GM19099 (cell line): ENCODE results near the gene ANO2.

ENCODE experiments used
- POLR2A ChIP-seq: IDR thresholded peaks from 3 replicates; pipeline ENCODE4 v1.6.1; 2011; ENCODE audit warnings: low read depth; ENCODE audit not compliant: insufficient read length; ENCODE audit errors: extremely low read depth

The ANO2 gene

DNA sequence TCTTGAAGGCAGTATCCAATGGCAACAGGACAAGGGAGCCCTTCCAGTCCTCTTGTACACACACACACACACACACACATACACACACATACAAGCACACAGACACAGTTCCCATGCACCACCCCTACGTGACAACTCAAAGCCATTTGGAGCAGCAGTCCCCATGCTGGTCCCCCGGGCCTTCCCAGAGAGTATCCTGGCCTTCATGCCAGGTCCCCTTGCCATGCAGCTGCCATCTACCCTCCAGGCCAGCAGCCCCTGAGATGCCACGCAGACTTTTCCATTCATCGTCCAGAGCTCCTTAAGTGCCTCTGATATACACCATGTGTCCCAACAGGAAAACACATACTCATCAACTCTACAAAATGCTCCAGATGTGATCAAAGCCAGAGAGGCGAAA is 159.5 kb downstream of the ANO2 start:
- TF ChIP-seq POLR2A = no peak

DNA sequence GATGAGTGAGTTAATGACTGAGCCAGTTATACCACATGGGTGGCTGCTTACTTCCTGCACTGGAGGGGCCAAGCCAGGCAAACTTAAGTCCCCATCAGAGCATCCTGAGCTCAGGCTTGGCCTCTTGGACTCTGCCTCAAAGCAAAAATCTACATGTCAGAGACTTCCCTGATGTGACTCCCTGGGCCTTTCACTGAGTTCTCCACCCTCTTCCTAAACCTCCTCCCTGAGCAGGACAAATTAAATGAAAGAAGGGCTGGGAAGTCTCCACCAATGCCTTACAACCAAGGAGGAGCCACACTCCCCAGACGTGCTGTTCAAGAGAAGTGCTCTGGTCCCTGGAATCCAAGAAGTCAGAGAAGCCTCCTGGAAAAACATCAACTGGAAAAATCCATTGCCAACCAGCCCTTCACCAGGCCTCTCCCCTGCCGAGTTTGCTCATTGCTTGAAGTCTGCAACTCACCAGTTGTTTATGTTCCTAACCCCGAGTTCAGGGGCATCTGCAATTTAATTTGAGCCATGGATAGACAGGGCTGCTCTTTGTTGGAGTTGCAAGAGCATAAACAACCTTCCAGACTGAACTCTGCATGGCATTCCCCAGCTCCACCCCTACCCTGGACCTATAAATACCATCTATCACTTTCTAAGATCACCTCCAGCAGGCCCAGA is 160.5 kb downstream of the ANO2 start:
- no peak for TF ChIP-seq POLR2A

DNA sequence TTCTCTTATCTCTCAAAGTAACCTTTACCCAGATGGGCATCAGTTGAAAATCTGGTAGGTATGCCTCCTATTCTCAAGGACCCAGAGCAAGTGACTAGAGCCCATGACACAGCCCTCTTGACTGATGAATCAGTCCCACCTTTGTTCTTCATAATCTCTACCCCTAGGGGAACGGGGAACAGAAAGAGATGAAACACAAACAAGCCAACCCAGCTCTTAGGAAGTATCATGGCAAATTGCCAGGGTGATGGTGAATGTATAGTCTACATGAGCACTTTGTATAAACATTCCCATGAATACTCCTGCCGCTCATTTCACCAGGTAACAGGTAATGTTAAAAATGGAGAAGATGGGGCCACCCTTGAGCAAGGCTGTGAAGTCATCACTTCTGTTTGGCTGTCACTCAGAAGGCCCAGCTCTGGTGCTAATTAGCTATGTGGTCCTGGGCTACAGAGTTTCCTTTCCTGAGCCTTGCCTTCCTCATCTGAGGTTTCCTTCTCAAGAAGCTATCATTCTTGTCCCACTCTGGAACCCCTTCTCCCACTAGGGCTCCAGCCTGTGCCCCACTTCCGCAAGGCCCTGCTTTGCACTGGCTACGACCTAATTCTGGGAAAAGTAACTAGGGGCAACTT is 161.7 kb downstream of the ANO2 start:
- TF ChIP-seq POLR2A = no peak

DNA sequence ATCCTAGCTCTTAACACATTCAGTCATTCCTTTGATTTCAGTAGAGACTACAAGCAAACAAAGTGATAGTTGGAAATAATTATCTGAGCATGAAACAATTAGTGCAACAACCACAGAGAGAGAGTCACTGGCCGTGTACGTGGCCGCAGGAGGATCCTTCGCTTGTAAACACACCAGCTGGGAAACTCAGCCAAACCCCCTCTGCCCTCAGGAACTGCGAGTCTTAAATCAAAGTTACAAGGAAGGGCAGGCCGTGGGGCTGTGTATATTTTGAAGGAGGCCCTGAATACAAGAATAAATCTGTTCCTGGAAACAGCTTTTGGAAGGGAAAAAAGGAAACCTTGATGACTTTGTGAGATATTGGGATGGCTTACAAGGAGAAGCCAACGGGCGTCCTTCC is 164.5 kb downstream of the ANO2 start:
- TF ChIP-seq POLR2A = no peak

DNA sequence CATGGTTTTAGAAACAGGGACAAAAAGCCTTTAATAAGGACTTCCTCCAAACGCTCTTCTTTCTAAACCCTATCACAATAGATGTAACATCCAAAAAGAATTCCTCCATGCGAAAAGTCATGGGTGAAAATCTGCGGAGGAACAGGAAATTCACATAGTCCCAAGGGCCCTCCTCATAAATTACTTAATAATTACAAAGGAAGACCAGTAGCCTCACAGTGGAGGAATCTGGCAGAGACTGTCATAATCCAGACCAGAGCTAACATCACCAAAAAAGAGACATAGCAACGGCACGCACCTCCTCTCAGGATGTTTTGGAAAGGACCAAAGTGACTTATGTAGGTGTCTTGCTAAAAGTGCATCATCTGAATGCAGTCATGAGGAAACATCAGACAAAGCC is 165.7 kb downstream of the ANO2 start:
- no peak for TF ChIP-seq POLR2A

DNA sequence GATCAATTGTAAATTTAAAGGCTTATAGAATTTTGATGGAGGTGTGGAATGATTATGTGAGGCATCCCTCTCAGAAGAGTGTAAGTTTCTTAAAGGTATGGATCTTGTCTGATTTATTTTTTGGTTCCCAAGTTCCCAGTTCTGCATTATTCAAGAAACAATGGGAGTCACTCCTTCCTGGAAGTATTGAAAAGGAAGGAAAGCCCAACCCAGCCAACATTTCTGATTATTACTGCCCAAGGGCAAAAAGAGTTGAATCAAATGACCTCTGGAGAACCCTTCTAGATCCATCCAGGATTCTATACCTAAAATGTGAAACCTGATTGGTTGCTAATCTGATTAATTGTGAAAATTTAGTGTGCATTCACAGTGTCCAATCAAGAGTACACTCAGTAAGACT is 166.2 kb downstream of the ANO2 start:
- no peak for TF ChIP-seq POLR2A

DNA sequence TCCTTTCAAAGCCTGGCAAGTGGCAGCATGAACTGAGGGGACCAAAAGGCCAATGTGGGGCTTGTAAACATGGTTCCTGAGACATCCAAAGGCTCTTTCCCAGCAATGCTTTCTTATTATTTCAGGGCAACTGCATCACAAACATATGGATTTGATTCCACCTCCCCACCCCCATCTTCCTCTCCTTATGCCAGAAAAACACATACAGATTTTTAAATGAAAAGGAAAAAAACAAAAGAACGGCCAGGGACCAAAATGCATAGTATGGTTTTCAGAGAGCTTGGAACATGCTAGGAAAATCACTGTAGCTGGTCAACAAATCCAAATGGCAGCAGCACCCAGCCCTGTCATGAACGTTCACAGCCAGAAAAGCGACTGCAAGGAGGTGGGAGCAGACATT is 167.6 kb downstream of the ANO2 start:
- no peak for TF ChIP-seq POLR2A

DNA sequence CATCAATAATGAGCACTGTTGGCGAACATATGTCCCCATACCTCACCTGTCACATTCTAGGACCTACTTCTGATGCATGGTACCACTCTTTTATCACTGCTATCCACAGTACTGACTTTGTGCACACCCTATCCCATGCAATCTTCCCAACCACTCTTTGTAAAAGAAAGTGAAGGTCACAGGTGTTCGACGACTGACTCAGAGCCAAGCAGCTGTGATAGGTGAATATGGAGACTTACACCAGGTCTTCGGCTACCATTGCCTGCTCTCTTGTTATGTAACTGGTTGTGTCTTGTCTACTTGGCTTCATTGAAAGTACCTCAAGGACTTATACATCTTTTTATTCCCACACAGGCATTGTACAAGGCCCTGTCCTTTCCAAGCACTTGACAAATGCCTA is 169.0 kb downstream of the ANO2 start:
- TF ChIP-seq POLR2A = no peak

DNA sequence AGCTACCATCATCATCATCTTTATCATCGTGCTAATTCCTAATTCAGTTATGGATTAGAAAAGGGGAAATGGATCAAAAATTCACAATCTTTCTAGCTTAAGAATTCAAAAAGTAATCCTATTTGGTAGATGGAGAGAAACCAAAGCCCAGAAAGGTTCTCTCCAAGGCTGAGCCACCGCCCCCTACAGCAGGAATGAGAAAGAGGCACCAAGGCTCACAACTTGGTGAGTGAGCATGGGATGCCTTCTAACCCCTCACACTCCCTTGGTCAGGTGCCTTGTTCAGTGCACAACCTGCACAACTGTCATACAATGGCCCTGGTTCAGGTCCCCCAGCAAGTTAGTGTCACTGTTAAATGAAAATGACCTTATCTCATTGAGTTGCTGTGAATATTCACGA is 171.5 kb downstream of the ANO2 start:
- TF ChIP-seq POLR2A = no peak

DNA sequence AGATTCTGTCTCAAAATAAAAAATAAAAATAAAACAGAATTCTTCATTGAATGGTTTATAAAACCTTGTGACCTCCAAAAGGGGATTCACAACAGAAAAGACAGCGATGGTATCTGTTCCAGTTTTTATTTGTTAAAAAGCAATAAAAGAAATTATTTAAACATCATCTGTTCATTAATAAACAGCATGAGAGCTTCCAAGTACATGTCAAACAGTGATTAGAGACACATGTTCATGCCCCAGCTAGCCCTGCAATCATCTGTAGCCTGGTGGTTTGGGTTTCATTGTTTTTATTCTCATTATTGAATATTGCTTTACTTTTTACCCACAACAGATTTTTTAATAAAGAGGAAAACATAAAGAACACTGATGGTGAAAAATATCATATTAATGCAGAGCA is 173.3 kb downstream of the ANO2 start:
- no peak for TF ChIP-seq POLR2A

DNA sequence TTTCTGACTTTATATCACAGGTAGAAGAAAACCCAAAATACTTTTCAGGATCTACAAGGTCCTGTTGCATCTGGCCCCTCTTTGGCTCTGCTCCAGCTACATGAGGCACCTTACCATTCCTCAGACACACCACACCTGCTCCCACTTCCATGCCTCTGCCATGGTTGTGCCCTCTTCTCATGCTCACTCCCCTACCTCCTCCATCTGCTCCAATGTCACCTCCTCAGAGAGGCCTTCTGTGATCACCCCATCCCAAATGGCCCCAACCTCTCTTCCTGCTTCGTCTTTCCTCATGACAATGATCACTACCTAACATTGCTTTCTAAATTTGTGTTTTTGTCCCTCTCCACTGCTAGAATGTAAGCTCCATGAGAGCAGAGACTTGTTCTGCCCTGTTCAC is 174.3 kb downstream of the ANO2 start:
- TF ChIP-seq POLR2A = no peak

DNA sequence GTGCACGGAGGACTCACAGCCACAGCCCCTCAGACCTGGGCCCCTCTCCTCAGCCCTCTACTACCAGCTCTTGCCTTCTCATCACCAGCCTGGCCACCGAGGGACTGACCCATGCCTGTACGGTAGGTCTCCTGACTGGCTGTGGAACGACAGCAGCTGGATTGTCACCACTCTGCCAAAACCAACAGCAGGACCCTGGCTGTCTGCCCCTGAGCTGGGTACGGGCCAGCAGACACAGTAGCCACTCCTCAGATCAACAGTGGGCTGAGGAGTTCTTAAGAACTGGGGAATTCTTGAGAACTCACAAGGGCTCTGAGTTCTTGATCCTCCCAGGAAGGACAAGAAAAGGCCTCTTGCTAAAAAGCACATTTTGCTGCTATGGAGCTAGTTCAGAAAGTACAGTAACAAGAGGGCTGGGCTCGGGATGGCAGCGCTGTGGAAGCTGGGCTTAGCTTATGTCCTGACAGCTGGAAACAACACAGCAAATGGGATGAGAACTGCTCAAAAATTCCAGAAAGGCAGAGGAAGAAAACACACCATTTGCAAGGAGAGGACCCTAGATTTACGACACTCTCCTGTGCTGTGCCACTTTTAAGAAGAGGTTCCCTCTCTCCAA is 176.4 kb downstream of the ANO2 start:
- no peak for TF ChIP-seq POLR2A

DNA sequence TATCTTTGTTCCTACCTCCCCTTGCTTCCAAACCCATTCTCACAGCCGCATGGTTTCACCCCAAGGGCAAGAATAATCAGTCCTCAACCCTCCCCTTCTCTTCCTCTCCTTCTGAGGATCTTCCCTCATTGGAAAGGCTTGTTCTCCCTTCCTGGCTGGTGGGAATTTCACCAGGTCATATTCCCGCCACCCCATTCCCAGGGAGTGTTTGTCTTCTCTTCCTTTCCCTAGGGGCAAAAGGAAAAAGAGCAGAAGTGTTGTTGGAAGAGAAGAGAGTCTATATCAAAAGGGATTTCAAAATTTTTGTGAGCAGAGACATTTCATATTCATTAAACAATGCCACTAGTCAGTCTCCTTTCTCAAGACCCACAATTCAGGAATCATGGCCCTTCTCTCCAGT is 176.9 kb downstream of the ANO2 start:
- no peak for TF ChIP-seq POLR2A

DNA sequence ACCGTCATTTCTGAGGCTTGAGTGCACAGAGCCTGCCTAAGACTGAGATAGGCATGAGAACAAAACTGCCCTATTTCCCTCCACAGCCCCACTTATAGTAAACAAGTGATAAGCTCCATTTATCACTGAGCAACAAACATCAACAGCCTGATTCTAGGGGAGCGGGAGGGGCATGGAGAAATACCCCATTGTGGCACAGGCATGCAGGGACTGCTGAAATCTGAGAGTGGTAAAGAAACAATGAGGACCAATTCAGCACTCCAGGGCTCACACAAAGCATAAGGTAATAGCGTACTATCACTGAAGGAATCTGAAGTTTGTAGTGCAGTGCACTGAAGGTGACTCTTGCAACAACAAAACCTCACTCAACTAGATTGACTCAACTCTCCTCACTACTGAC is 186.7 kb downstream of the ANO2 start:
- TF ChIP-seq POLR2A = no peak

DNA sequence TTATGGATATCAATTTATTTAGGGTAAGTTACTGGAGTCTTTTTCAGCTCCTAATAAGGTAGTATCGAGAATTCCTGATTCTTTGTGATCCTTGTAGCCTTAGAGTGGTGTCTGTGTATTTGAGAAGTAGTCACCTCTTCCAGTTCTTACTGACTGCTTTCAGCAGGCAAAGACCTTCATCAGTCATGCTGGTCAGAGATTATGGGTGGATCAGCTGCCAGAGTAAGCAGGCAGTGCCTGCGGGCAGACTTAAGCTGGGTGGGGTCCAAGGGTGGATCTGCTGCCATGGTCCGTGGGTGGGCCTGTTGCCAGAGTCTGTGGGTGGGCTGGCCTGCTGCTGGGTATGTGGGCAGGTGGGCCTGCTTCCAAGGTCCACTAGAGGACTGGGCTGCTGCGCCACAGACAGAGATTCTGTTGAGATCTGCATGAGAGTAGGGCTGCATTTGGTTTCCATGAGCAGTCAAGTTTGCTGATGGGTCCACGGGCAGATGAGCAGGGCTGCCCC is 188.7 kb downstream of the ANO2 start:
- no peak for TF ChIP-seq POLR2A

DNA sequence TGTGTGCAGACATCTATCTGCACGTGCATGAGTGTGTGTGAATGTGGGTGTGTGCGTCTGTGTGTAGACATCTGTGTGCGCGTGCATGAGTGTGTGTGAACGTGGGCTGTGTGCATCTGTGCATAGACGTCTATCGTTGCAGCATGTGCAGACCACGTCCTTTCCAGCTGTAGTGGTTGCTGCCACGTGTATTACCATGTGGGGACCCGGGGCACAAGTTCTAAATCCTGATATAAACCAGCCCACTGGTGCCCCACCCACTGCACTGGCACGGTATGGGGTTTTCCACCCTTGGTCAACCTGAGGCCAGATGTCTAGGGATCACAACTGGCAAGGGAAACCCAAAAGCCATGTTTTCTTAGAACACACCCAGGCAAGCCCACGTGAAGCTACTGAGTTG is 197.0 kb downstream of the ANO2 start:
- TF ChIP-seq POLR2A = no peak
